HG03025 (cell line): ENCODE data around the gene CDK16.

Experiments used
- ATAC-seq: cut with Tn5 transposase; IDR thresholded peaks from one replicate; pipeline ENCODE4 v1.9.1; 2021; ENCODE audit warnings: mild to moderate bottlenecking, moderate library complexity; ENCODE audit not compliant: unreplicated experiment, low FRiP score

Gene CDK16

GRCh38 chrX:47218280-47218919 lies at the start of gene CDK16:
CDK16 (plus strand) TSS chrX:47218681; CDS start chrX:47223558, 4,877 bp downstream.
- ATAC-seq, result peak; percentile 39

- ATAC-seq, result no peak
These were observed 49.2 kb upstream of the CDK16 start for GRCh38 chrX:47169273-47169672.

GRCh38 chrX:47169726-47170515 lies 48.6 kb upstream of the CDK16 start:
- no peak for ATAC-seq

- no peak for ATAC-seq
These were observed 47.4 kb upstream of the CDK16 start for GRCh38 chrX:47170861-47171692.

DNA sequence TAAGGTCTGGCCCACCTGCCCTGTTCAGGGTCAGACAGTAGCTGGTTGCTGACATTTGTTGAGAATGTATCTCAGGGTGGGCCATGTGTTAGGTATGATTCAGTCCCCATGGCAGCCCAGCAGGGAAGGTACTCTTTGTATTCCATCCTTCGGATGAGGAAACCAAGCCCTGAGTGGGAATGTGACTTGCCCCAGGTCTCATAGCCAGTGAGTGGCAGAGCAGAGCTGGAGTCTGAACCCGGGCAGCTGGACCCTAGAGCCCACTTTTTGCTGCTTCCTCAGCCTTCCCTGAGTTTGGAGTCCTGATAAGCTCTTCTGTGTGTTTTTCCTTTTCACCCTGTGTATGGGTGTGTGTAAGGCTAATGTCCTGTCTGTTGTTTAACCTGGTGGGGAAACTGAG lies 46.5 kb upstream of the CDK16 start:
- ATAC-seq, result no peak

- no peak for ATAC-seq
These were observed 45.9 kb upstream of the CDK16 start for GRCh38 chrX:47172549-47172948.

DNA sequence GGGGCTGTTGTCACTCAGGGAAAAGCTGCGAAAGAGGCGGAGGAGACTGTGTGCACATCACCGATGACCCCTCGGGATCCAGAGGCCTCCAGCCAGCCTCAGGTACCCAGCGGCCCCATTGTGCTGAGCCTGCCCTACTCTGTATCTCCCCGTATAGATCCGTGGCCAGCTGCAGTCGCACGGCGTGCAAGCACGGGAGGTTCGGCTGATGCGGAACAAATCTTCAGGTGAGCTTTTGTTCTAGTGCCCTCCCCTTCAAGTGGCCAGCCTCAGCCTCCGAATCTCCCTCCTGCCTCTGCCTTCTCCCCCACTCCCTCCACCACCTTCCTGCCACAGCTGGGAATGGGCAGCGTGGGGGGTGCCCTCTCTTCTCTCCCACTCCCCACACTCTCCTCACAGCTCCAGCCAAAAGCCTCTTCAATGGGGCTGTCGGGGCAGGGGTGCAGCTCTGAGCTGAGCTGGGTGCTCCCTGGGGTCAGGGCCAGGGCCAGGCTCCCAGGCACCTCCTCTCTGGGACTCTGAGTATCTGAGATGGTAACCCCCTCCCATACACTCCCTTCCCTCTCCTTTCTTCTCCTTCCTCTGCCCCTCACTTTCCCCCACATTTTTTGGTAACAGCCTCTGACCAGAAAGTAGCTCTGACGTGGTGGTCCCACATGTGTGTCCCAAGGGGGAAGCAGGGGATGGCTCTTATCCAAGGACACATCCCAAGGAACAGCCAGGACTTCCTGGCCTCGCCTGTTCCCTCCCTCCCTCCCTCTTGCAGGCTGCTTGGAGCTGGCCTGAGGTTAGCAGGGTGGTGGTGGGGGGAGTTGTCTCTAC lies 45.3 kb upstream of the CDK16 start:
- no peak for ATAC-seq

- ATAC-seq, result no peak
These were observed 44.1 kb upstream of the CDK16 start for GRCh38 chrX:47174376-47174775.

- ATAC-seq, result no peak
These were observed 43.5 kb upstream of the CDK16 start for GRCh38 chrX:47174846-47175587.

DNA sequence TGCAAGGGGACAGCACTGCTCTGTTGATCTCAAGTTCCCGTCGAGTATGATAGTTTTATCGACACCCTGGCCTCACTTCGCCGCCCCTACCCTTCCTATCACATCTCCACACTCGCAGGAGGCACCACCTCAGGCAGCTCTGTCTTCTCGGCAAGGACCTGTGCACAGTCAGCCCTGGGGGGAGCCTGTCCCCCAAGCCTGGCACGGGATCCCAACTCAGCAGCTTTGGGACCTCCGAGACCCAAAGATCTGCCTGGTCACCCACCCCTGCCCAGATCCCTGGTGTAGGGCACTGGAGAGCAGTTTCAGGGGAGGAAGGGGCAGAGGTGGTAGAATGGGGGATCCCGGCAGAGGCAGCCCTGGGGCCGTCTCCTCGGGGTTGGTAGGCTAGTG lies 42.9 kb upstream of the CDK16 start:
- ATAC-seq, result no peak

GRCh38 chrX:47176101-47176740 lies 42.3 kb upstream of the CDK16 start:
- no peak for ATAC-seq

GRCh38 chrX:47177079-47177478 lies 41.4 kb upstream of the CDK16 start:
- ATAC-seq, result no peak

GRCh38 chrX:47178337-47178736 lies 40.1 kb upstream of the CDK16 start:
- ATAC-seq, result no peak

GRCh38 chrX:47179221-47179927 lies 39.1 kb upstream of the CDK16 start:
- no peak for ATAC-seq

GRCh38 chrX:47179928-47180255 lies 38.6 kb upstream of the CDK16 start:
- ATAC-seq, result no peak

DNA sequence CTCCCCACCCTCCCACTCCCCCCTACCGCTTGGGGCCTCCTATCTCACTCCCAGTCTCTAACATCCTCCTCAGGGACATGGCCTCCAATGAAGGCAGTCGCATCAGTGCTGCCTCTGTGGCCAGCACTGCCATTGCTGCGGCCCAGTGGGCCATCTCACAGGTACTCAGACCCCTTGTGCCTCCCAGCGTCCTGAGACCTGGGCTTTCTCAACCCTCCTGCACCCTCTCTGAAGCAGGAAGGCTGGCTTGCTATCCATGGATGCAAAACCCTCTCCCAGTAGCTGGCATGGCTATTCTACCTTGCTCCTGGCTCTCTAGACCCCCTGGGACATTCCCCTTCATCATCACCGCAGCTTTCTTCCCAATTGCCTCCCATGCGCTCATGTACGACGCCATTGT lies 38.1 kb upstream of the CDK16 start:
- no peak for ATAC-seq

DNA sequence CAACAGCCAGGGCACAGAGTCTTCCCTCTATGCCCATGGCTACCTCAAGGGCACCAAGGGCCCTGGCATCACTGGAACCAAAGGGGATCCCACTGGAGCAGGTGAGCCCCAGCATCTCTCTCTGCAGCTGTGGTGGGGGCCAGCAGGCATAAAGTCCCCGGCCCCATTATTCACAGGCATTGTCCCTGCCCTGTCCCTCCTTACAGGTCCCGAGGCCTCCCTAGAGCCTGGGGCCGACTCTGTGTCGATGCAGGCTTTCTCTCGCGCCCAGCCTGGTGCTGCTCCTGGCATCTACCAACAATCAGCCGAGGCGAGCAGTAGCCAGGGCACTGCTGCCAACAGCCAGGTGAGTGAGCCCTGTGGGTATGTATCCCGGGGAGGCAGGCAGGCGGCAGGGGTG lies 37.2 kb upstream of the CDK16 start:
- no peak for ATAC-seq

DNA sequence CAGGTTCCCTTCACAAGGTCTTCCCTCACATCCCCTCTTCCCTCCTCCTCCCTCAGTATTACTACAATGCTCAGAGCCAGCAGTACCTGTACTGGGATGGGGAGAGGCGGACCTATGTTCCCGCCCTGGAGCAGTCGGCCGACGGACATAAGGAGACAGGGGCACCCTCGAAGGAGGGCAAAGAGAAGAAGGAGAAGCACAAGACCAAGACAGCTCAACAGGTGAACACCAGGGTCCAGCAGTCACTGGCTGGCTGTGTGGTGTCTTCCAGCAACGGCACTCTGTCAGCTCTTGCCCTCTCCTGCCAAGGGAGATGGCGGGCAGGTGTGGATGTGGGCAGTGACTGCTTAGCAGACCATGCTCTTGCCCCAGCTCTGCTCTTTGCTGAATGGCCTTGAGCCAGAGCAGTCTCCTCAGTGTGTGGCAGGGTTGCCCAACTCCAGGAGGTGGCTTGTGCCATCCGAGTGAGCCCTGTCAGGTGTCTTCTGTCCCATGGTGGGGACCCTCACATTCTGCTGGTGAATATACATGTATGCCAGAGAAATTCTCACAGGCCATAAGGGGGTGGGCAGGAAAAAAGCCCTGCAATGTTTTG lies 36.3 kb upstream of the CDK16 start:
- ATAC-seq, result no peak
